Prostate gland (tissue), 2 donors: ENCODE data around the gene TATDN2. TPM values are rescaled to one million over a fixed set of nuclear protein-coding genes. Genes with fewer than 3 reads are reported as not detected.

Source experiments
- DNase-seq: peaks from one replicate; pipeline ENCODE4 v3.0.0-alpha.2; 2019; ENCODE audit warnings: low spot score
- H3K27ac ChIP-seq, 2 donors: fragments of 200-600 bp; sonication (generic); 2 replicates each; pipeline ENCODE4 v1.5.1; 2017 to 2019
- H3K27me3 ChIP-seq: fragments of 200-600 bp; sonication (generic); replicated peaks from 2 replicates; pipeline ENCODE4 v1.5.1; 2019; ENCODE audit not compliant: insufficient read depth
- H3K36me3 ChIP-seq, 2 donors: fragments of 200-600 bp; sonication (generic); 1 replicate in 1 of 2; 2 replicates in 1 of 2; pipeline versions ENCODE4 v1.5.1 to v1.8.1; 2017 to 2019
- H3K4me1 ChIP-seq: fragments of 200-600 bp; sonication (generic); replicated peaks from 2 replicates; pipeline ENCODE4 v1.5.1; 2019
- H3K4me3 ChIP-seq, 2 donors: fragments of 200-600 bp; sonication (generic); 2 replicates each; pipeline ENCODE4 v1.5.1; 2017 to 2019
- H3K9me3 ChIP-seq: fragments of 200-600 bp; sonication (generic); 2 replicates; pipeline ENCODE4 v1.5.1; 2017
- CTCF ChIP-seq, 4 experiments: fragments of 200-600 bp in 2 of 4; fragments of 450-650 bp in 2 of 4; sonication (generic) in 2 of 4; IDR thresholded peaks; 1 replicate in 3 of 4; 2 replicates in 1 of 4; pipeline ENCODE4 v1.5.1; 2016 to 2019; ENCODE audit warnings: antibody characterized with exemption in 4 of 4, mild to moderate bottlenecking in 2 of 4, moderate library complexity in 2 of 4
- POLR2A ChIP-seq: fragments of 450-650 bp; IDR thresholded peaks from one replicate; pipeline ENCODE4 v1.6.1; 2016; ENCODE audit warnings: antibody characterized with exemption, mild to moderate bottlenecking
- POLR2AphosphoS5 ChIP-seq: sonication (generic); formaldehyde crosslinking; IDR thresholded peaks from one replicate; pipeline ENCODE4 v1.6.1; 2017; ENCODE audit warnings: antibody characterized with exemption
- WGBS: methylation state at CpG from one replicate; pipeline ENCODE4 v1.1.5; 2018; 5-methylcytosine and 5-hydroxymethylcytosine counted together
- intact Hi-C: fragments of 100-400 bp; cut with DNase I; formaldehyde crosslinking; loops from one replicate; pipeline ENCODE4 v1.14.2; 2022
- total RNA-seq, 2 donors: library from RNA; depleted of rRNA; stranded (reverse); fragments of >200 nt; gene quantifications; one replicate each; pipeline ENCODE4 v1.1.0, GENCODE V29; 2016

The TATDN2 gene
- total RNA-seq, 2 donors from 2014 or later: 25.4 to 27.1 TPM

GRCh38 chr3:10229576-10229975 is 18.7 kb upstream of the TATDN2 start:
- 91% methylated on average over 7 of the region's 7 CpGs for WGBS
- Histone ChIP-seq H3K4me3 (no peak overlapping the region), H3K36me3 (no peaks in the 10 kb centered on the region), H3K27me3 (no peaks in the 10 kb centered on the region), H3K27ac (no peak overlapping the region), H3K4me1 (no peaks in the 10 kb centered on the region), H3K9me3 (no peaks in the 10 kb centered on the region)
- TF ChIP-seq POLR2A (no peak), POLR2AphosphoS5 (no peak), CTCF (IDR thresholded peaks at IDR 0.05) (no peak)
- no peak for DNase-seq
- intact Hi-C loops: loop anchor here (10.0 kb wide), 2 partner anchors 115 to 285 kb away; partner anchors contain the start of gene BRK1

GRCh38 chr3:10232137-10232536 is 16.1 kb upstream of the TATDN2 start:
- Histone ChIP-seq H3K4me3 (no peak overlapping the region), H3K4me1 (no peaks in the 10 kb centered on the region), H3K9me3 (no peaks in the 10 kb centered on the region), H3K27me3 (no peaks in the 10 kb centered on the region), H3K36me3 (no peaks in the 10 kb centered on the region), H3K27ac (no peak overlapping the region)
- 81% methylated on average over 7 of the region's 7 CpGs for WGBS
- TF ChIP-seq CTCF (IDR thresholded peaks at IDR 0.05) (no peak), POLR2A (no peak), POLR2AphosphoS5 (no peak)
- intact Hi-C loops: no loop called here
- no peak for DNase-seq

GRCh38 chr3:10233988-10234387 is 14.3 kb upstream of the TATDN2 start:
- Histone ChIP-seq H3K4me3 (no peak overlapping the region), H3K27me3 (no peaks in the 10 kb centered on the region), H3K4me1 (no peaks in the 10 kb centered on the region), H3K36me3 (peaks cover 0 to 4% of the 10 kb centered on the region in 2 donors), H3K9me3 (no peaks in the 10 kb centered on the region), H3K27ac (no peak overlapping the region)
- no peak for DNase-seq
- intact Hi-C loops: no loop called here
- no peak for TF ChIP-seq CTCF (IDR thresholded peaks at IDR 0.05)
- no peak for TF ChIP-seq POLR2A
- no peak for TF ChIP-seq POLR2AphosphoS5
- 91% methylated on average over 13 of the region's 13 CpGs for WGBS

GRCh38 chr3:10234526-10235230 is 13.6 kb upstream of the TATDN2 start:
- no peaks in the 10 kb centered on the region for H3K27me3 ChIP-seq
- DNase-seq: no peak
- no peak for TF ChIP-seq CTCF (IDR thresholded peaks at IDR 0.05)
- H3K4me1 ChIP-seq: no peaks in the 10 kb centered on the region
- no peaks in the 10 kb centered on the region for H3K9me3 ChIP-seq
- no peak overlapping the region for H3K27ac ChIP-seq
- intact Hi-C loops: no loop called here
- 90% methylated on average over 36 of the region's 36 CpGs for WGBS
- no peak overlapping the region for H3K4me3 ChIP-seq
- H3K36me3 ChIP-seq: peaks cover 0 to 4% of the 10 kb centered on the region in 2 donors

- no peak overlapping the region for H3K27ac ChIP-seq
- 81% methylated on average over 6 of the region's 6 CpGs for WGBS
- intact Hi-C loops: no loop called here
- H3K36me3 ChIP-seq: peaks cover 0 to 4% of the 10 kb centered on the region in 2 donors
- no peak overlapping the region for H3K4me3 ChIP-seq
- H3K4me1 ChIP-seq: no peaks in the 10 kb centered on the region
- no peak for TF ChIP-seq POLR2AphosphoS5
- no peak for TF ChIP-seq CTCF (IDR thresholded peaks at IDR 0.05)
- TF ChIP-seq POLR2A: no peak
- DNase-seq: no peak
- no peaks in the 10 kb centered on the region for H3K27me3 ChIP-seq
- no peaks in the 10 kb centered on the region for H3K9me3 ChIP-seq
These were observed 12.7 kb upstream of the TATDN2 start for GRCh38 chr3:10235551-10235950.
